AG10803 (cell line): Measurements from ENCODE around the gene S100A7A.

Experiments
- DNase-seq: peaks from one replicate; pipeline ENCODE4 v3.0.0; 2010; ENCODE audit warnings: low read depth
- H3K4me3 ChIP-seq: 2 replicates; pipeline ENCODE4 v1.5.1; 2011; ENCODE audit warnings: mild to moderate bottlenecking, low read length, control low read depth
- CTCF ChIP-seq: conservative IDR thresholded peaks from 2 replicates; pipeline ENCODE4 v1.5.1; 2011; ENCODE audit warnings: mild to moderate bottlenecking, low read length, control low read depth, inconsistent platforms

S100A7A gene

GRCh38 chr1:153389401-153389800, 26.9 kb upstream of the S100A7A start:
- no peak for TF ChIP-seq CTCF
- no peak overlapping the region for H3K4me3 ChIP-seq
- DNase-seq = no peak

GRCh38 chr1:153389973-153390879, 26.1 kb upstream of the S100A7A start:
- no peak for DNase-seq
- no peak overlapping the region for H3K4me3 ChIP-seq
- no peak for TF ChIP-seq CTCF

- TF ChIP-seq CTCF = no peak
- H3K4me3 ChIP-seq = no peak within 1 kb of the TSS
- DNase-seq = no peak
These were observed 25.2 kb upstream of the S100A7A start, which contains the start of gene S100A8 for GRCh38 chr1:153390938-153391710. S100A8 (minus strand) TSS chr1:153391073; CDS start chr1:153390535, 538 bp downstream.

GRCh38 chr1:153392258-153392657, 24.1 kb upstream of the S100A7A start:
- no peak overlapping the region for H3K4me3 ChIP-seq
- no peak for DNase-seq
- TF ChIP-seq CTCF = no peak

GRCh38 chr1:153392822-153393221, 23.5 kb upstream of the S100A7A start:
- H3K4me3 ChIP-seq = no peak overlapping the region
- no peak for DNase-seq
- TF ChIP-seq CTCF = no peak

- no peak for TF ChIP-seq CTCF
- no peak for DNase-seq
These were observed 22.4 kb upstream of the S100A7A start for GRCh38 chr1:153393926-153394325.

More at GRCh38 chr1:153393926-153394325, 22.4 kb upstream of the S100A7A start:
- H3K4me3 ChIP-seq = no peak overlapping the region
